WTC11 (cell line): Measurements from ENCODE around the gene NCKAP5L. TPM values are rescaled to one million over a fixed set of nuclear protein-coding genes. Genes with fewer than 3 reads are reported as not detected.

Source experiments
- ATAC-seq: fragments of 200-7000 bp; cut with Tn5 transposase; 2 replicates; pipeline ENCODE4 v1.10.0; 2021; ENCODE audit warnings: mild to moderate bottlenecking, moderate library complexity
- CTCF ChIA-PET: fragments of 300-600 bp; sonication (Branson Sonifier 250); formaldehyde crosslinking; loops from one replicate; lab custom pipeline; 2021; ENCODE audit warnings: antibody characterized with exemption; lab: Charles Lee
- POLR2A ChIA-PET: fragments of 350-600 bp; sonication (Branson Sonifier 250); formaldehyde crosslinking; loops from one replicate; lab custom pipeline; 2021; ENCODE audit warnings: antibody characterized with exemption; lab: Charles Lee
- DNase-seq: peaks from one replicate; pipeline ENCODE4 v3.0.0; 2021; ENCODE audit warnings: low spot score
- H3K27ac Mint-ChIP-seq: 2 replicates; pipeline ENCODE4 v1.8.0; 2021; ENCODE audit warnings: mixed read lengths
- H3K27me3 Mint-ChIP-seq: 2 replicates; pipeline ENCODE4 v1.8.0; 2021; ENCODE audit warnings: low read depth, mild to moderate bottlenecking, moderate library complexity, mixed read lengths
- H3K36me3 Mint-ChIP-seq: 2 replicates; pipeline ENCODE4 v1.8.0; 2021; ENCODE audit warnings: mixed read lengths
- H3K4me1 Mint-ChIP-seq: 2 replicates; pipeline ENCODE4 v1.8.0; 2022; ENCODE audit warnings: mixed read lengths
- H3K4me3 Mint-ChIP-seq: 2 replicates; pipeline ENCODE4 v1.8.0; 2021; ENCODE audit warnings: mild to moderate bottlenecking, moderate library complexity, mixed read lengths
- H3K9me3 Mint-ChIP-seq: 2 replicates; pipeline ENCODE4 v1.8.0; 2021; ENCODE audit warnings: mixed read lengths
- ATF1 ChIP-seq: sonication (generic); formaldehyde crosslinking; IDR thresholded peaks from 2 replicates; pipeline ENCODE4 v1.8.1; 2023; ENCODE audit warnings: mild to moderate bottlenecking, moderate library complexity, missing genetic modification reagents
- CREM ChIP-seq: sonication (generic); formaldehyde crosslinking; IDR thresholded peaks from 2 replicates; pipeline ENCODE4 v1.8.1; 2022; ENCODE audit warnings: mild to moderate bottlenecking, missing genetic modification reagents, moderate library complexity
- ETV6 ChIP-seq: sonication (generic); formaldehyde crosslinking; IDR thresholded peaks from 2 replicates; pipeline ENCODE4 v1.8.1; 2022; ENCODE audit warnings: mild to moderate bottlenecking, missing genetic modification reagents
- GABPB1 ChIP-seq: sonication (generic); formaldehyde crosslinking; IDR thresholded peaks from 2 replicates; pipeline ENCODE4 v1.8.1; 2023; ENCODE audit warnings: mild to moderate bottlenecking, missing genetic modification reagents
- IRF2 ChIP-seq: sonication (generic); formaldehyde crosslinking; IDR thresholded peaks from 2 replicates; pipeline ENCODE4 v1.8.0; 2022; ENCODE audit warnings: low read depth, missing genetic modification reagents, borderline replicate concordance
- JAZF1 ChIP-seq: fragments of 250-450 bp; sonication (Bioruptor Pico); IDR thresholded peaks from 2 replicates; pipeline ENCODE4 v1.9.0; 2021; ENCODE audit warnings: moderate library complexity, mild to moderate bottlenecking, inconsistent platforms
- STAT6 ChIP-seq: sonication (generic); formaldehyde crosslinking; conservative IDR thresholded peaks from 2 replicates; pipeline ENCODE4 v1.8.1; 2023; ENCODE audit warnings: mild to moderate bottlenecking, low read depth, missing genetic modification reagents, moderate library complexity
- ZMAT4 ChIP-seq: fragments of 250-450 bp; sonication (Bioruptor Pico); IDR thresholded peaks from 2 replicates; pipeline ENCODE4 v1.9.0; 2021; ENCODE audit warnings: mild to moderate bottlenecking
- ZNF232 ChIP-seq: sonication (generic); formaldehyde crosslinking; IDR thresholded peaks from 2 replicates; pipeline ENCODE4 v1.8.0; 2022; ENCODE audit warnings: mild to moderate bottlenecking, missing genetic modification reagents
- ZNF263 ChIP-seq: sonication (generic); formaldehyde crosslinking; IDR thresholded peaks from 2 replicates; pipeline ENCODE4 v1.8.1; 2022; ENCODE audit warnings: low read depth, mild to moderate bottlenecking, moderate library complexity, missing genetic modification reagents
- ZNF416 ChIP-seq: fragments of 250-450 bp; sonication (Bioruptor Pico); IDR thresholded peaks from 2 replicates; pipeline ENCODE4 v1.9.0; 2021; ENCODE audit warnings: mild to moderate bottlenecking, inconsistent platforms
- ZNF423 ChIP-seq: fragments of 250-450 bp; sonication (Bioruptor Pico); IDR thresholded peaks from 2 replicates; pipeline ENCODE4 v2.1.2; 2022; ENCODE audit warnings: mild to moderate bottlenecking, moderate library complexity
- ZNF512 ChIP-seq: sonication (generic); formaldehyde crosslinking; IDR thresholded peaks from 2 replicates; pipeline ENCODE4 v1.8.1; 2022; ENCODE audit warnings: missing genetic modification reagents, borderline replicate concordance
- ZNF671 ChIP-seq: fragments of 250-450 bp; sonication (Bioruptor Pico); IDR thresholded peaks from 2 replicates; pipeline ENCODE4 v1.8.0; 2021; ENCODE audit warnings: mild to moderate bottlenecking
- total RNA-seq: library from RNA; stranded (reverse); gene quantifications from 3 replicates; pipeline ENCODE4 v1.2.3, GENCODE V29; 2021
- TF ChIP-seq, protein P1 (sequence below): sonication (generic); formaldehyde crosslinking; IDR thresholded peaks from 2 replicates; pipeline ENCODE4 v1.8.0; 2022; ENCODE audit warnings: mild to moderate bottlenecking, missing genetic modification reagents
- TF ChIP-seq, protein P2 (sequence below): fragments of 200-600 bp; IDR thresholded peaks from 2 replicates; pipeline ENCODE4 v1.8.0; 2022; ENCODE audit warnings: antibody characterized with exemption
- TF ChIP-seq, protein P3 (sequence below): sonication (generic); formaldehyde crosslinking; conservative IDR thresholded peaks from 2 replicates; pipeline ENCODE4 v1.8.1; 2022; ENCODE audit warnings: mild to moderate bottlenecking, missing genetic modification reagents
- TF ChIP-seq, protein P4 (sequence below): sonication (generic); formaldehyde crosslinking; IDR thresholded peaks from 2 replicates; pipeline ENCODE4 v1.8.0; 2022; ENCODE audit warnings: mild to moderate bottlenecking, missing genetic modification reagents
- TF ChIP-seq, protein P5 (sequence below): sonication (generic); formaldehyde crosslinking; IDR thresholded peaks from 2 replicates; pipeline ENCODE4 v1.8.0; 2023; ENCODE audit warnings: missing genetic modification reagents

Gene NCKAP5L
- total RNA-seq, 1 experiment from 2014 or later, result 27.8 TPM

- Mint-ChIP-seq H3K27ac (no peak overlapping the region), H3K36me3 (peaks cover 8% of the 10 kb centered on the region), H3K9me3 (no peaks in the 10 kb centered on the region), H3K4me1 (peaks cover 42% of the 10 kb centered on the region), H3K27me3 (no peaks in the 10 kb centered on the region), H3K4me3 (no peak overlapping the region)
- ATAC-seq (no peak), DNase-seq (no peak)
- CTCF ChIA-PET, result interaction anchor here (0.6 to 4.8 kb wide), 9 partner anchors 13 to 245 kb away, joined by 3 to 33 read pairs (median 4); partner anchors contain the start of genes PRPF40B and TMBIM6
- POLR2A ChIA-PET, result interaction anchor here (0.8 kb wide), 1 partner anchor 15 kb away, joined by 7 read pairs; no protein-coding TSS in a partner anchor
- TF ChIP-seq, protein P1, sequence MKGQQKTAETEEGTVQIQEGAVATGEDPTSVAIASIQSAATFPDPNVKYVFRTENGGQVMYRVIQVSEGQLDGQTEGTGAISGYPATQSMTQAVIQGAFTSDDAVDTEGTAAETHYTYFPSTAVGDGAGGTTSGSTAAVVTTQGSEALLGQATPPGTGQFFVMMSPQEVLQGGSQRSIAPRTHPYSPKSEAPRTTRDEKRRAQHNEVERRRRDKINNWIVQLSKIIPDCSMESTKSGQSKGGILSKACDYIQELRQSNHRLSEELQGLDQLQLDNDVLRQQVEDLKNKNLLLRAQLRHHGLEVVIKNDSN, result no peak
- no peak for TF ChIP-seq ETV6
- TF ChIP-seq, protein P2, sequence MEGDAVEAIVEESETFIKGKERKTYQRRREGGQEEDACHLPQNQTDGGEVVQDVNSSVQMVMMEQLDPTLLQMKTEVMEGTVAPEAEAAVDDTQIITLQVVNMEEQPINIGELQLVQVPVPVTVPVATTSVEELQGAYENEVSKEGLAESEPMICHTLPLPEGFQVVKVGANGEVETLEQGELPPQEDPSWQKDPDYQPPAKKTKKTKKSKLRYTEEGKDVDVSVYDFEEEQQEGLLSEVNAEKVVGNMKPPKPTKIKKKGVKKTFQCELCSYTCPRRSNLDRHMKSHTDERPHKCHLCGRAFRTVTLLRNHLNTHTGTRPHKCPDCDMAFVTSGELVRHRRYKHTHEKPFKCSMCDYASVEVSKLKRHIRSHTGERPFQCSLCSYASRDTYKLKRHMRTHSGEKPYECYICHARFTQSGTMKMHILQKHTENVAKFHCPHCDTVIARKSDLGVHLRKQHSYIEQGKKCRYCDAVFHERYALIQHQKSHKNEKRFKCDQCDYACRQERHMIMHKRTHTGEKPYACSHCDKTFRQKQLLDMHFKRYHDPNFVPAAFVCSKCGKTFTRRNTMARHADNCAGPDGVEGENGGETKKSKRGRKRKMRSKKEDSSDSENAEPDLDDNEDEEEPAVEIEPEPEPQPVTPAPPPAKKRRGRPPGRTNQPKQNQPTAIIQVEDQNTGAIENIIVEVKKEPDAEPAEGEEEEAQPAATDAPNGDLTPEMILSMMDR, result no peak
- TF ChIP-seq, protein P3, sequence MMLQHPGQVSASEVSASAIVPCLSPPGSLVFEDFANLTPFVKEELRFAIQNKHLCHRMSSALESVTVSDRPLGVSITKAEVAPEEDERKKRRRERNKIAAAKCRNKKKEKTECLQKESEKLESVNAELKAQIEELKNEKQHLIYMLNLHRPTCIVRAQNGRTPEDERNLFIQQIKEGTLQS (CRISPR knock-in tag), result no peak
Observed at GRCh38 chr12:49825971-49826421, 2.2 kb downstream of the NCKAP5L start.

DNA sequence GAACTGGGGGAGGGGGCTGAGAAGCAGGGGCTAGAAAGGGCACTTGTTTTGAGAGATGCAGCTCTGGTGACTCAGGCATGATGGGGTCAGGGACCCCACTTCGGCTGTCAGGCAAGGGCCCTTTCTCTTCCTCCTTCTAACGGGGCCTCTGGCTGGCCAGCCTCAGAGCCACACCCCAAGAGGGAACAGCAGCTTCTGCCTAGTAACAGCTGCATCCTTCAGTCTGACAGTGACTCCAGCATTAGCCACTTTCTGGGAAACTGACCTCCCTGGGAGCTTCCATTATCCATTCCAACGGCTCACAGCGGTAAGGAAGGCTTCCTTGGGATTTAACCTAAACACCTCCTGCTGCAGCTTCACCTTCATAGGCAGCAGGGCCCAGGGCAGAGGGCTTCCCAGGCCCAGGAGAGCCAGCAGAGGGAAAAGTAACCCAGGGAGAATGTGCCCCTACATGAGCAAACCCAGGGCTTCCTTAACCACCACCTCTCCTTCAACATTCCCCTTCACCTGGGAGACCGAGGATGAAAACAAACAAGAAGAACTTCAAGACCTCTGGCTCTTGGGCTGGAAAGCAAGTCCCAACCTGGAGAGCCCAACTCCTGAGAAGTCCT, 2.7 kb downstream of the NCKAP5L start:
- no peaks in the 10 kb centered on the region for H3K9me3 Mint-ChIP-seq
- peaks cover 8% of the 10 kb centered on the region for H3K36me3 Mint-ChIP-seq
- ChIA-PET CTCF (interaction anchor here (0.6 to 4.8 kb wide), 10 partner anchors 13 to 245 kb away, joined by 3 to 33 read pairs (median 4); partner anchors contain the start of genes PRPF40B and TMBIM6), POLR2A (interaction anchor here (0.8 kb wide), 1 partner anchor 14 kb away, joined by 7 read pairs; no protein-coding TSS in a partner anchor)
- H3K27me3 Mint-ChIP-seq, result no peaks in the 10 kb centered on the region
- peaks cover 47% of the 10 kb centered on the region for H3K4me1 Mint-ChIP-seq
- ATAC-seq (no peak), DNase-seq (no peak)
- no peak overlapping the region for H3K4me3 Mint-ChIP-seq
- no peak for TF ChIP-seq ZNF232 (CRISPR knock-in tag)
- TF ChIP-seq IRF2 (CRISPR knock-in tag), result no peak
- TF ChIP-seq, protein P4, sequence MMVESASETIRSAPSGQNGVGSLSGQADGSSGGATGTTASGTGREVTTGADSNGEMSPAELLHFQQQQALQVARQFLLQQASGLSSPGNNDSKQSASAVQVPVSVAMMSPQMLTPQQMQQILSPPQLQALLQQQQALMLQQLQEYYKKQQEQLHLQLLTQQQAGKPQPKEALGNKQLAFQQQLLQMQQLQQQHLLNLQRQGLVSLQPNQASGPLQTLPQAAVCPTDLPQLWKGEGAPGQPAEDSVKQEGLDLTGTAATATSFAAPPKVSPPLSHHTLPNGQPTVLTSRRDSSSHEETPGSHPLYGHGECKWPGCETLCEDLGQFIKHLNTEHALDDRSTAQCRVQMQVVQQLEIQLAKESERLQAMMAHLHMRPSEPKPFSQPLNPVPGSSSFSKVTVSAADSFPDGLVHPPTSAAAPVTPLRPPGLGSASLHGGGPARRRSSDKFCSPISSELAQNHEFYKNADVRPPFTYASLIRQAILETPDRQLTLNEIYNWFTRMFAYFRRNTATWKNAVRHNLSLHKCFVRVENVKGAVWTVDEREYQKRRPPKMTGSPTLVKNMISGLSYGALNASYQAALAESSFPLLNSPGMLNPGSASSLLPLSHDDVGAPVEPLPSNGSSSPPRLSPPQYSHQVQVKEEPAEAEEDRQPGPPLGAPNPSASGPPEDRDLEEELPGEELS, result no peak
- no peak for TF ChIP-seq STAT6 (CRISPR knock-in tag)
- no peak for TF ChIP-seq JAZF1 (CRISPR knock-in tag)
- no peak for TF ChIP-seq ZNF671 (CRISPR knock-in tag)
- TF ChIP-seq, protein P5, sequence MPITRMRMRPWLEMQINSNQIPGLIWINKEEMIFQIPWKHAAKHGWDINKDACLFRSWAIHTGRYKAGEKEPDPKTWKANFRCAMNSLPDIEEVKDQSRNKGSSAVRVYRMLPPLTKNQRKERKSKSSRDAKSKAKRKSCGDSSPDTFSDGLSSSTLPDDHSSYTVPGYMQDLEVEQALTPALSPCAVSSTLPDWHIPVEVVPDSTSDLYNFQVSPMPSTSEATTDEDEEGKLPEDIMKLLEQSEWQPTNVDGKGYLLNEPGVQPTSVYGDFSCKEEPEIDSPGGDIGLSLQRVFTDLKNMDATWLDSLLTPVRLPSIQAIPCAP (CRISPR knock-in tag), result no peak
- TF ChIP-seq ZNF423 (CRISPR knock-in tag), result peak; percentile 67
- peak overlapping the region; percentile 60; the same call in 1 of the 2 replicates for H3K27ac Mint-ChIP-seq

GRCh38 chr12:49824895-49825294, 3.3 kb downstream of the NCKAP5L start:
- no peak for DNase-seq
- Mint-ChIP-seq H3K36me3 (peaks cover 8% of the 10 kb centered on the region), H3K4me3 (no peak overlapping the region), H3K27ac (peak overlapping the region; percentile 86; the same call in 1 of the 2 replicates), H3K4me1 (peaks cover 50% of the 10 kb centered on the region), H3K27me3 (no peaks in the 10 kb centered on the region), H3K9me3 (no peaks in the 10 kb centered on the region)
- POLR2A ChIA-PET, result no interaction called here
- no peak for ATAC-seq
- CTCF ChIA-PET, result interaction anchor here (1.3 to 4.8 kb wide), 5 partner anchors 13 to 47 kb away, joined by 3 to 33 read pairs (median 4); no protein-coding TSS in a partner anchor
- TF ChIP-seq GABPB1 (CRISPR knock-in tag) (no peak), ZMAT4 (no peak), CREM (CRISPR knock-in tag) (no peak), ZNF263 (CRISPR knock-in tag) (no peak), ZNF416 (CRISPR knock-in tag) (no peak), ZNF512 (CRISPR knock-in tag) (no peak), ATF1 (no peak)
